H1 (cell line): ENCODE measurements around the gene LDB1. TPM values are rescaled to one million over a fixed set of nuclear protein-coding genes. Genes with fewer than 3 reads are reported as not detected.

ENCODE experiments used
- CTCF ChIA-PET: fragments of 300-600 bp; sonication (Branson Sonifier 250); formaldehyde crosslinking; loops from one replicate; lab custom pipeline; 2021; ENCODE audit not compliant: partially characterized antibody; lab: Charles Lee
- POLR2A ChIA-PET: fragments of 300-600 bp; sonication (Branson Sonifier 250); formaldehyde crosslinking; loops from one replicate; lab custom pipeline; 2021; ENCODE audit warnings: inconsistent platforms; ENCODE audit not compliant: partially characterized antibody; lab: Charles Lee
- DNase-seq, 2 experiments: peaks; one replicate each; pipeline versions ENCODE4 v3.0.0 to v3.0.0-alpha.2; 2010 to 2022; ENCODE audit warnings: low spot score in 2 of 2, low read depth in 1 of 2, mixed read lengths in 1 of 2
- FAIRE-seq: peaks from 2 replicates; lab custom pipeline; 2011; peaks lifted over from hg19 to GRCh38; lab: Jason Lieb, UNC
- H2AFZ ChIP-seq: 2 replicates; pipeline ENCODE4 v1.8.1; 2012; ENCODE audit warnings: low read length, inconsistent platforms
- H2AK5ac ChIP-seq: 2 replicates; pipeline ENCODE4 v1.6.1; 2013; ENCODE audit warnings: low read depth, low read length
- H2BK120ac ChIP-seq: replicated peaks from 2 replicates; pipeline ENCODE3; 2013; ENCODE audit warnings: low read depth, low read length, inconsistent platforms
- H2BK12ac ChIP-seq: 2 replicates; pipeline ENCODE4 v1.6.1; 2013; ENCODE audit warnings: low read depth, low read length
- H2BK15ac ChIP-seq: 2 replicates; pipeline ENCODE4 v1.6.1; 2013; ENCODE audit warnings: low read length
- H2BK20ac ChIP-seq: 2 replicates; pipeline ENCODE4 v1.6.1; 2013; ENCODE audit warnings: low read length
- H2BK5ac ChIP-seq: 2 replicates; pipeline ENCODE4 v1.6.1; 2013; ENCODE audit warnings: low read depth, low read length
- H3K14ac ChIP-seq: 2 replicates; pipeline ENCODE4 v1.6.1; 2013; ENCODE audit warnings: inconsistent platforms; ENCODE audit not compliant: insufficient read length
- H3K18ac ChIP-seq: 2 replicates; pipeline ENCODE4 v1.6.1; 2013; ENCODE audit warnings: low read length; ENCODE audit errors: extremely low read depth
- H3K23ac ChIP-seq: 2 replicates; pipeline ENCODE4 v1.6.1; 2013; ENCODE audit warnings: inconsistent platforms; ENCODE audit not compliant: insufficient read length
- H3K23me2 ChIP-seq: 2 replicates; pipeline ENCODE4 v1.6.1; 2013; ENCODE audit warnings: low read depth, low read length
- H3K27ac ChIP-seq: 2 replicates; pipeline ENCODE4 v1.6.1; 2011; ENCODE audit warnings: low read depth, low read length, inconsistent platforms
- H3K27me3 ChIP-seq, 4 experiments: replicated peaks in 1 of 4; 1 replicate in 1 of 4; 2 replicates in 3 of 4; pipeline versions ENCODE4 v1.6.1 to v1.8.1; 2011 to 2013; ENCODE audit warnings: low read length in 3 of 4, mild to moderate bottlenecking in 3 of 4, inconsistent platforms in 2 of 4, mixed read lengths in 2 of 4, moderate library complexity in 1 of 4; ENCODE audit not compliant: control insufficient read depth in 3 of 4, insufficient read depth in 3 of 4; ENCODE audit errors: extremely low read depth in 1 of 4
- H3K36me3 ChIP-seq, 4 experiments: 2 replicates each; pipeline versions ENCODE4 v1.6.1 to v1.8.1; 2011 to 2013; ENCODE audit warnings: mild to moderate bottlenecking in 4 of 4, low read length in 3 of 4, moderate library complexity in 2 of 4, control low read depth in 1 of 4, inconsistent platforms in 1 of 4; ENCODE audit not compliant: insufficient read depth in 4 of 4, control insufficient read depth in 2 of 4
- H3K4ac ChIP-seq: replicated peaks from 2 replicates; pipeline ENCODE3; 2013; ENCODE audit warnings: low read length, low read depth, mixed read lengths, inconsistent platforms; ENCODE audit not compliant: insufficient read length
- H3K4me1 ChIP-seq, 4 experiments: replicated peaks in 1 of 4; 1 replicate in 1 of 4; 2 replicates in 3 of 4; pipeline versions ENCODE4 v1.6.1 to v1.8.1; 2011 to 2013; ENCODE audit warnings: low read length in 3 of 4, inconsistent platforms in 2 of 4, mixed read lengths in 1 of 4; ENCODE audit not compliant: insufficient read depth in 4 of 4, control insufficient read depth in 3 of 4
- H3K4me2 ChIP-seq, 2 experiments: 2 replicates each; pipeline versions ENCODE4 v1.6.1 to v1.8.1; 2011 to 2013; ENCODE audit warnings: low read depth in 2 of 2, low read length in 2 of 2, control low read depth in 1 of 2, inconsistent platforms in 1 of 2, mild to moderate bottlenecking in 1 of 2; ENCODE audit not compliant: insufficient read depth in 1 of 2
- H3K4me3 ChIP-seq, 4 experiments: fragments of 200-600, 300-600 bp in 1 of 4; sonication (generic), shearing (Covaris generic), sonication (Bioruptor Twin) in 1 of 4; 2 replicates each; pipeline versions ENCODE4 v1.5.1 to v1.8.1; 2011 to 2016; ENCODE audit warnings: low read length in 4 of 4, low read depth in 3 of 4, control low read depth in 2 of 4, inconsistent platforms in 2 of 4, mild to moderate bottlenecking in 2 of 4, mixed read lengths in 1 of 4, moderate library complexity in 1 of 4; ENCODE audit not compliant: insufficient read depth in 2 of 4; ENCODE audit errors: extremely low read depth in 1 of 4
- H3K56ac ChIP-seq: replicated peaks from 2 replicates; pipeline ENCODE3; 2013; ENCODE audit warnings: low read depth, mild to moderate bottlenecking, mixed read lengths, low read length, inconsistent platforms; ENCODE audit not compliant: insufficient read length
- H3K79me1 ChIP-seq: 2 replicates; pipeline ENCODE4 v1.6.1; 2013; ENCODE audit warnings: low read depth, low read length, control low read depth
- H3K79me2 ChIP-seq, 2 experiments: 2 replicates each; pipeline versions ENCODE4 v1.6.1 to v1.8.1; 2012 to 2013; ENCODE audit warnings: low read length in 2 of 2, mild to moderate bottlenecking in 2 of 2, inconsistent platforms in 1 of 2; ENCODE audit not compliant: insufficient read depth in 2 of 2, control insufficient read depth in 1 of 2
- H3K9ac ChIP-seq, 4 experiments: replicated peaks in 1 of 4; 1 replicate in 1 of 4; 2 replicates in 3 of 4; pipeline versions ENCODE4 v1.6.1 to v1.8.1; 2011 to 2013; ENCODE audit warnings: low read depth in 3 of 4, low read length in 3 of 4, control low read depth in 2 of 4, mild to moderate bottlenecking in 2 of 4, moderate library complexity in 2 of 4, inconsistent platforms in 1 of 4; ENCODE audit errors: extremely low read depth in 1 of 4
- H3K9me3 ChIP-seq, 2 experiments: 2 replicates each; pipeline versions ENCODE4 v1.6.1 to v1.8.1; 2012 to 2013; ENCODE audit warnings: mild to moderate bottlenecking in 2 of 2, moderate library complexity in 2 of 2, control low read depth in 1 of 2, inconsistent platforms in 1 of 2, low read depth in 1 of 2, low read length in 1 of 2, mixed read lengths in 1 of 2; ENCODE audit not compliant: insufficient read depth in 2 of 2
- H4K20me1 ChIP-seq, 2 experiments: replicated peaks in 1 of 2; 2 replicates each; pipeline versions ENCODE3 to v1.8.1; 2011 to 2013; ENCODE audit warnings: inconsistent platforms in 2 of 2, low read length in 2 of 2, mild to moderate bottlenecking in 1 of 2; ENCODE audit not compliant: insufficient read depth in 2 of 2, control insufficient read depth in 1 of 2
- H4K5ac ChIP-seq: 2 replicates; pipeline ENCODE4 v1.6.1; 2013; ENCODE audit warnings: low read length, low read depth, mixed read lengths, inconsistent platforms; ENCODE audit not compliant: insufficient read length
- H4K8ac ChIP-seq: 2 replicates; pipeline ENCODE4 v1.8.0; 2013; ENCODE audit warnings: mild to moderate bottlenecking, moderate library complexity, low read length, inconsistent platforms; ENCODE audit not compliant: insufficient read depth; ENCODE audit errors: extremely low read depth
- H4K91ac ChIP-seq: replicated peaks from 2 replicates; pipeline ENCODE3; 2013; ENCODE audit warnings: low read length, mixed read lengths, inconsistent platforms; ENCODE audit not compliant: insufficient read length
- CBX8 ChIP-seq: fragments of 300-800, 300-1000 bp; sonication (generic); IDR thresholded peaks from 2 replicates; pipeline ENCODE4 v1.7.1; 2016; ENCODE audit warnings: low read depth, low read length, borderline replicate concordance
- EP300 ChIP-seq, 2 experiments: IDR thresholded peaks; 1 replicate in 1 of 2; 2 replicates in 1 of 2; pipeline ENCODE4 v1.6.1; 2011 to 2012; ENCODE audit warnings: low read depth in 2 of 2, low read length in 2 of 2, mild to moderate bottlenecking in 2 of 2, borderline replicate concordance in 1 of 2, inconsistent platforms in 1 of 2, moderate library complexity in 1 of 2
- EZH2 ChIP-seq: fragments of 200-600 bp; sonication (generic); IDR thresholded peaks from 2 replicates; pipeline ENCODE4 v1.7.1; 2012; ENCODE audit warnings: low read depth, mild to moderate bottlenecking, moderate library complexity, low read length, inconsistent platforms; ENCODE audit not compliant: severe bottlenecking
- GTF2F1 ChIP-seq: IDR thresholded peaks from 2 replicates; pipeline ENCODE4 v1.6.1; 2012; ENCODE audit warnings: low read depth, low read length, improper control_type of control experiment, borderline replicate concordance
- NANOG ChIP-seq: IDR thresholded peaks from 2 replicates; pipeline ENCODE4 v1.6.1; 2011; ENCODE audit warnings: low read length, low read depth, mild to moderate bottlenecking, inconsistent platforms; ENCODE audit not compliant: insufficient read depth, poor library complexity, severe bottlenecking
- NRF1 ChIP-seq: IDR thresholded peaks from 2 replicates; pipeline ENCODE4 v1.6.1; 2011; ENCODE audit warnings: mild to moderate bottlenecking, low read depth, low read length, improper control_type of control experiment
- RXRA ChIP-seq: IDR thresholded peaks from 2 replicates; pipeline ENCODE4 v1.6.1; 2011; ENCODE audit warnings: low read depth, mild to moderate bottlenecking, low read length, moderate library complexity; ENCODE audit not compliant: insufficient read depth
- SAP30 ChIP-seq: fragments of 300-600 bp; sonication (generic); IDR thresholded peaks from 2 replicates; pipeline ENCODE4 v1.7.1; 2012; ENCODE audit warnings: low read length, moderate library complexity, mild to moderate bottlenecking, inconsistent platforms; ENCODE audit not compliant: insufficient read depth, insufficient replicate concordance
- SIX5 ChIP-seq: IDR thresholded peaks from 2 replicates; pipeline ENCODE4 v1.6.1; 2011; ENCODE audit warnings: mild to moderate bottlenecking, low read depth, low read length
- SP2 ChIP-seq: IDR thresholded peaks from 2 replicates; pipeline ENCODE4 v1.6.1; 2012; ENCODE audit warnings: mild to moderate bottlenecking, low read length, inconsistent platforms
- SUZ12 ChIP-seq: fragments of 200-600 bp; sonication (generic); IDR thresholded peaks from 2 replicates; pipeline ENCODE4 v1.6.1; 2012; ENCODE audit warnings: mild to moderate bottlenecking, inconsistent platforms, low read length, moderate library complexity, mixed read lengths
- TAF7 ChIP-seq: optimal IDR thresholded peaks from 2 replicates; pipeline ENCODE3; 2011; ENCODE audit warnings: low read depth, mild to moderate bottlenecking, inconsistent platforms, low read length, moderate library complexity, borderline replicate concordance
- WGBS, 2 experiments: shearing (Covaris generic) in 1 of 2; methylation state at CpG; one replicate each; pipeline versions ENCODE4 v1.1.6 to v1.1.7; 2013 to 2015; ENCODE audit warnings: low lambda C conversion rate in 2 of 2, mixed read lengths in 2 of 2, inconsistent platforms in 1 of 2, low coverage in 1 of 2, missing lambda C conversion rate in 1 of 2; ENCODE audit not compliant: insufficient replicate concordance in 2 of 2, insufficient coverage in 1 of 2, insufficient read length in 1 of 2; ENCODE audit errors: extremely low coverage in 1 of 2, missing lambda C conversion rate in 1 of 2; 5-methylcytosine and 5-hydroxymethylcytosine counted together
- polyA plus RNA-seq, 7 experiments: library from polyadenylated mRNA; depleted of rRNA in 3 of 7; stranded (reverse) in 5 of 7; unstranded in 2 of 7; fragments of >200 nt in 5 of 7; fragments of 200-250 nt in 2 of 7; gene quantifications; 1 replicate in 5 of 7; 2 replicates in 1 of 7; 4 replicates in 1 of 7; pipeline versions ENCODE4 v1.2.1 to v1.2.3, GENCODE V29; 2011 to 2013; ENCODE audit warnings: missing spikeins in 2 of 7, mixed read lengths in 2 of 7
- total RNA-seq: library from RNA; stranded (reverse); fragmentation: NEBNext Ultra II Directional; extraction: Animal tissue kit (Norgen Biotek cat#: 25700); gene quantifications from 2 replicates; pipeline ENCODE4 v1.2.1, GENCODE V29; 2021
- TF ChIP-seq, protein P1 (sequence below): IDR thresholded peaks from 2 replicates; pipeline ENCODE4 v1.6.1; 2012; ENCODE audit warnings: inconsistent platforms

Gene LDB1
- total and polyA plus RNA-seq, 2 of the 8 experiments (the other 6 are each of a cell fraction or from before 2014, with no cell fraction given) = 88.4 to 138 TPM

DNA sequence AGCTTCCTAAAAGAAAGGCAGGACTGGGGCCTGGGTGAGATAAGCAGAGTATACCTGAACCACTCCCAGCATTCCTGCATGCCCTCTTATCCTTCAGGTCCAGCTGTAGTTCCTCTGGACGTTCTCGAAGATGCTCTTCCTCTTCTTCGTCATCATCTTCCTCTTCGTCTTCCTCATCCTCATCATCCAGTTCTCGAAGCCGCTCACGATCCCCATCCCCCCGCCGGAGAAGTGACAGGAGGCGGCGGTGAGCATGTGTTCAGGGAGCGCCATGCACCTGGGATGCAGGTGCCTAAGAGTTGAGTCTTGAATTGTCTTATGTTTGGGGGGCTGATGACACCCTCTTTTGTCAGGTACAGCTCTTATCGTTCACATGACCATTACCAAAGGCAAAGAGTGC is 28.1 kb upstream of the LDB1 start:
- Histone ChIP-seq H3K23me2 (peaks cover 7% of the 10 kb centered on the region), H2BK12ac (no peak overlapping the region), H3K9ac (no peak overlapping the region), H3K14ac (no peak overlapping the region), H4K20me1 (peaks cover 1 to 17% of the 10 kb centered on the region in 2 experiments), H3K9me3 (no peaks in the 10 kb centered on the region), H3K27ac (no peak overlapping the region), H3K27me3 (no peaks in the 10 kb centered on the region), H2BK15ac (no peak overlapping the region), H2AK5ac (no peak overlapping the region), H3K23ac (no peak overlapping the region), H3K4me3 (no peak overlapping the region), H3K79me2 (peaks cover 9 to 14% of the 10 kb centered on the region in 2 experiments), H3K4ac (no peak overlapping the region), H3K79me1 (peaks cover 4% of the 10 kb centered on the region), H3K18ac (no peak overlapping the region), H3K36me3 (peaks cover 49 to 65% (median 59%) of the 10 kb centered on the region in 4 experiments), H2BK120ac (no peak overlapping the region), H2BK5ac (no peak overlapping the region), H4K91ac (no peak overlapping the region), H2BK20ac (no peak overlapping the region), H3K4me1 (peaks cover 0 to 7% (median 4%) of the 10 kb centered on the region in 4 experiments; a peak in 5 of 7 replicates), H3K4me2 (no peak overlapping the region), H2AFZ (no peak overlapping the region), H4K5ac (no peak overlapping the region), H4K8ac (no peak overlapping the region; the same call in 1 of the 2 replicates), H3K56ac (no peak overlapping the region)
- ChIA-PET CTCF (interaction anchor here (1.0 to 3.5 kb wide), 6 partner anchors 10 to 255 kb away, joined by 3 to 20 read pairs (median 4); no protein-coding TSS in a partner anchor), POLR2A (interaction anchor here (0.8 to 20.0 kb wide), 6 partner anchors 4 to 33 kb away, joined by 3 to 408 read pairs (median 110); partner anchors contain the start of gene NOLC1)
- FAIRE-seq (no peak), DNase-seq (no peak)
- WGBS, 2 experiments = 92% methylated on average over 13 of the region's 13 CpGs; no CpG with 5 or more reads in 1 of the 2 experiments
- TF ChIP-seq NRF1 (no peak), NANOG (no peak), CBX8 (no peak), RXRA (no peak), SAP30 (no peak), SP2 (no peak), EP300 (IDR thresholded peaks at IDR 0.05; ENCODE audit: borderline replicate concordance in 1 of 2, low read depth in 2 of 2, low read length in 2 of 2) (no peak), GTF2F1 (no peak), TAF7 (no peak), SIX5 (no peak), SUZ12 (no peak), EZH2 (no peak)
- TF ChIP-seq, protein P1, sequence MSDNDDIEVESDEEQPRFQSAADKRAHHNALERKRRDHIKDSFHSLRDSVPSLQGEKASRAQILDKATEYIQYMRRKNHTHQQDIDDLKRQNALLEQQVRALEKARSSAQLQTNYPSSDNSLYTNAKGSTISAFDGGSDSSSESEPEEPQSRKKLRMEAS = no peak
